H9 (cell line): ENCODE measurements around the gene TOMM5. TPM values are rescaled to one million over a fixed set of nuclear protein-coding genes. Genes with fewer than 3 reads are reported as not detected.

Source experiments
- DNase-seq: peaks from one replicate; pipeline ENCODE4 v3.0.0-alpha.2; 2017
- H2AFZ ChIP-seq: one replicate; pipeline ENCODE4 v1.6.1; 2013; ENCODE audit warnings: mild to moderate bottlenecking, low read length, control low read depth, moderate library complexity
- H2AK5ac ChIP-seq: 2 replicates; pipeline ENCODE4 v1.6.1; 2013; ENCODE audit warnings: low read length, control low read depth, mixed read lengths; ENCODE audit not compliant: insufficient read length
- H2BK120ac ChIP-seq: one replicate; pipeline ENCODE4 v1.6.1; 2013; ENCODE audit warnings: low read depth, mild to moderate bottlenecking, low read length, control low read depth, inconsistent platforms; ENCODE audit not compliant: poor library complexity, severe bottlenecking
- H2BK12ac ChIP-seq: 2 replicates; pipeline ENCODE4 v1.6.1; 2013; ENCODE audit warnings: low read length, control low read depth, mixed read lengths, low read depth; ENCODE audit not compliant: insufficient read length
- H2BK15ac ChIP-seq: 2 replicates; pipeline ENCODE4 v1.6.1; 2013; ENCODE audit warnings: low read depth, low read length, control low read depth
- H2BK20ac ChIP-seq: one replicate; pipeline ENCODE4 v1.6.1; 2013; ENCODE audit warnings: low read depth, mild to moderate bottlenecking, low read length, control low read depth, inconsistent platforms; ENCODE audit not compliant: poor library complexity, severe bottlenecking
- H2BK5ac ChIP-seq: 2 replicates; pipeline ENCODE4 v1.6.1; 2013; ENCODE audit warnings: low read length, control low read depth, mixed read lengths; ENCODE audit not compliant: insufficient read length
- H3K14ac ChIP-seq: 2 replicates; pipeline ENCODE4 v1.6.1; 2013; ENCODE audit warnings: low read length, control low read depth; ENCODE audit not compliant: insufficient read depth
- H3K18ac ChIP-seq: 2 replicates; pipeline ENCODE4 v1.6.1; 2013; ENCODE audit warnings: low read depth, mild to moderate bottlenecking, mixed read lengths, low read length, control low read depth; ENCODE audit not compliant: insufficient read length
- H3K23ac ChIP-seq: 2 replicates; pipeline ENCODE4 v1.6.1; 2013; ENCODE audit warnings: low read length, control low read depth, mixed read lengths, low read depth; ENCODE audit not compliant: insufficient read length
- H3K23me2 ChIP-seq: 2 replicates; pipeline ENCODE4 v1.6.1; 2013; ENCODE audit warnings: low read depth, mild to moderate bottlenecking, mixed read lengths, low read length, control low read depth; ENCODE audit not compliant: insufficient read length, poor library complexity, severe bottlenecking
- H3K27ac ChIP-seq: 2 replicates; pipeline ENCODE4 v1.5.1; 2013; ENCODE audit warnings: low read length, control low read depth, mixed read lengths, low read depth; ENCODE audit not compliant: insufficient read length
- H3K27me3 ChIP-seq: 2 replicates; pipeline ENCODE4 v1.6.1; 2013; ENCODE audit warnings: low read length, control low read depth, inconsistent platforms; ENCODE audit not compliant: insufficient read depth
- H3K4ac ChIP-seq: 2 replicates; pipeline ENCODE4 v1.6.1; 2013; ENCODE audit warnings: low read depth, mild to moderate bottlenecking, control low read depth, inconsistent platforms, low read length, moderate library complexity
- H3K4me1 ChIP-seq: 2 replicates; pipeline ENCODE4 v1.6.1; 2013; ENCODE audit warnings: low read length, control low read depth, inconsistent platforms; ENCODE audit not compliant: insufficient read depth
- H3K4me2 ChIP-seq: 2 replicates; pipeline ENCODE4 v1.6.1; 2013; ENCODE audit warnings: low read length, control low read depth, mixed read lengths; ENCODE audit not compliant: insufficient read length, insufficient read depth
- H3K56ac ChIP-seq: 2 replicates; pipeline ENCODE4 v1.6.1; 2013; ENCODE audit warnings: low read depth, mild to moderate bottlenecking, mixed read lengths, low read length, control low read depth; ENCODE audit not compliant: insufficient read length
- H3K79me1 ChIP-seq: 2 replicates; pipeline ENCODE4 v1.6.1; 2013; ENCODE audit warnings: low read depth, mild to moderate bottlenecking, moderate library complexity, low read length, control low read depth, inconsistent platforms; ENCODE audit not compliant: insufficient read depth, poor library complexity, severe bottlenecking
- H3K79me2 ChIP-seq: 2 replicates; pipeline ENCODE4 v1.6.1; 2013; ENCODE audit warnings: low read length, control low read depth, inconsistent platforms; ENCODE audit not compliant: insufficient read depth
- H3K9ac ChIP-seq: 2 replicates; pipeline ENCODE4 v1.6.1; 2013; ENCODE audit warnings: low read length, control low read depth, mixed read lengths; ENCODE audit not compliant: insufficient read length; ENCODE audit errors: extremely low read depth
- H3K9me3 ChIP-seq: one replicate; pipeline ENCODE4 v1.6.1; 2013; ENCODE audit warnings: low read depth, low read length, inconsistent platforms; ENCODE audit not compliant: control insufficient read depth
- H3T11ph ChIP-seq: one replicate; pipeline ENCODE4 v1.6.1; 2013; ENCODE audit warnings: mild to moderate bottlenecking, low read length, control low read depth, inconsistent platforms
- H4K20me1 ChIP-seq: one replicate; pipeline ENCODE4 v1.6.1; 2013; ENCODE audit not compliant: control insufficient read depth, insufficient read length, insufficient read depth
- H4K5ac ChIP-seq: 2 replicates; pipeline ENCODE4 v1.6.1; 2013; ENCODE audit warnings: low read depth, mild to moderate bottlenecking, mixed read lengths, low read length, control low read depth; ENCODE audit not compliant: insufficient read length
- H4K8ac ChIP-seq: replicated peaks from 2 replicates; pipeline ENCODE4 v1.6.1; 2013; ENCODE audit warnings: low read length, control low read depth, mixed read lengths, low read depth; ENCODE audit not compliant: insufficient read length
- H4K91ac ChIP-seq: 2 replicates; pipeline ENCODE4 v1.6.1; 2013; ENCODE audit warnings: low read depth, mild to moderate bottlenecking, moderate library complexity, mixed read lengths, low read length, control low read depth; ENCODE audit not compliant: insufficient read length
- H3K27ac Mint-ChIP-seq, 3 experiments: 2 replicates in 2 of 3; 3 replicates in 1 of 3; pipeline ENCODE4 v1.8.0; 2020 to 2021; ENCODE audit warnings: mixed read lengths in 3 of 3, mild to moderate bottlenecking in 1 of 3, moderate library complexity in 1 of 3
- H3K27me3 Mint-ChIP-seq: 2 replicates; pipeline ENCODE4 v1.8.0; 2021; ENCODE audit warnings: low read depth, mild to moderate bottlenecking, moderate library complexity, mixed read lengths
- H3K36me3 Mint-ChIP-seq, 3 experiments: 2 replicates in 2 of 3; 3 replicates in 1 of 3; pipeline ENCODE4 v1.8.0; 2020 to 2021; ENCODE audit warnings: low read depth in 3 of 3, mixed read lengths in 3 of 3; ENCODE audit not compliant: insufficient read depth in 1 of 3
- H3K4me1 Mint-ChIP-seq, 2 experiments: 2 replicates each; pipeline ENCODE4 v1.8.0; 2020; ENCODE audit warnings: mixed read lengths in 2 of 2
- H3K4me3 Mint-ChIP-seq, 2 experiments: 2 replicates in 1 of 2; 3 replicates in 1 of 2; pipeline ENCODE4 v1.8.0; 2020 to 2021; ENCODE audit warnings: mild to moderate bottlenecking in 2 of 2, mixed read lengths in 2 of 2, moderate library complexity in 1 of 2
- H3K9me3 Mint-ChIP-seq, 2 experiments: 2 replicates in 1 of 2; 3 replicates in 1 of 2; pipeline ENCODE4 v1.8.0; 2020; ENCODE audit warnings: mild to moderate bottlenecking in 2 of 2, mixed read lengths in 2 of 2, moderate library complexity in 1 of 2
- WGBS: extraction: QIAGEN DNeasy Blood & Tissue Kit; methylation state at CpG from one replicate; pipeline ENCODE4 v1.1.7; 2013; ENCODE audit warnings: missing lambda C conversion rate, low lambda C conversion rate, mixed read lengths; ENCODE audit not compliant: insufficient read length; ENCODE audit errors: extremely low coverage; 5-methylcytosine and 5-hydroxymethylcytosine counted together
- total RNA-seq: library from RNA; stranded (reverse); gene quantifications from 2 replicates; pipeline ENCODE4 v1.2.1, GENCODE V29; 2021
- TF ChIP-seq, protein P1 (sequence below): fragments of 200-600 bp; sonication (generic); conservative IDR thresholded peaks from 3 replicates; pipeline ENCODE4 v1.8.0; 2021; ENCODE audit warnings: antibody characterized with exemption, mild to moderate bottlenecking

TOMM5 gene
- total RNA-seq, 1 experiment from 2014 or later = 124 TPM

DNA sequence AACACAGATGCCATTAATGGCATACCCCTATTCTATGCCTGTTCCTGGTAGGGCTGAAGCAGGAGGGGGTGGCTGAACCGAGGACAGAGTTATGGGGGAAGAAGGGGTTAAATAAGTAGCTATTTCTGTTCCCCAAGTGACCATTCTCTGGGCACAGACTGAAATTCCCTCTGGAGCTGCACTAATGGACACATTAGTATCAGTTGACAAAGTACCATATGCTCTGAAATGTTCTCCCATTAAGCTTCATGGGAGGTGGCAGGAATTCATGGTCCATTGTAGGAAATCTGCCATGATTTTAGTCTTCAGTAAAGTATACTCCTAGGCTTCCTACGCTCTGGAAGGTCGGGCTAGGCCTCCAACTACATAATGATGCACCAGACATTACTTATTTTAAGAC is 47.8 kb upstream of the TOMM5 start:
- H3K27me3 Mint-ChIP-seq = peaks cover 21% of the 10 kb centered on the region
- TF ChIP-seq, protein P1, sequence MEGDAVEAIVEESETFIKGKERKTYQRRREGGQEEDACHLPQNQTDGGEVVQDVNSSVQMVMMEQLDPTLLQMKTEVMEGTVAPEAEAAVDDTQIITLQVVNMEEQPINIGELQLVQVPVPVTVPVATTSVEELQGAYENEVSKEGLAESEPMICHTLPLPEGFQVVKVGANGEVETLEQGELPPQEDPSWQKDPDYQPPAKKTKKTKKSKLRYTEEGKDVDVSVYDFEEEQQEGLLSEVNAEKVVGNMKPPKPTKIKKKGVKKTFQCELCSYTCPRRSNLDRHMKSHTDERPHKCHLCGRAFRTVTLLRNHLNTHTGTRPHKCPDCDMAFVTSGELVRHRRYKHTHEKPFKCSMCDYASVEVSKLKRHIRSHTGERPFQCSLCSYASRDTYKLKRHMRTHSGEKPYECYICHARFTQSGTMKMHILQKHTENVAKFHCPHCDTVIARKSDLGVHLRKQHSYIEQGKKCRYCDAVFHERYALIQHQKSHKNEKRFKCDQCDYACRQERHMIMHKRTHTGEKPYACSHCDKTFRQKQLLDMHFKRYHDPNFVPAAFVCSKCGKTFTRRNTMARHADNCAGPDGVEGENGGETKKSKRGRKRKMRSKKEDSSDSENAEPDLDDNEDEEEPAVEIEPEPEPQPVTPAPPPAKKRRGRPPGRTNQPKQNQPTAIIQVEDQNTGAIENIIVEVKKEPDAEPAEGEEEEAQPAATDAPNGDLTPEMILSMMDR = no peak
- WGBS = no CpG with 5 or more reads among the region's 3 CpGs
- no peak overlapping the region for H2BK5ac ChIP-seq
- H4K20me1 ChIP-seq = no peaks in the 10 kb centered on the region
- H2BK20ac ChIP-seq = no peak overlapping the region
- H3K9me3 Mint-ChIP-seq = no peaks in the 10 kb centered on the region
- H2BK120ac ChIP-seq = no peak overlapping the region
- no peak overlapping the region for H3K9ac ChIP-seq
- no peak overlapping the region for H3K4me2 ChIP-seq
- H4K91ac ChIP-seq = no peak overlapping the region
- H3K23me2 ChIP-seq = no peaks in the 10 kb centered on the region
- H2AFZ ChIP-seq = no peak overlapping the region
- no peak overlapping the region for H3K27ac Mint-ChIP-seq
- no peak overlapping the region for H4K8ac ChIP-seq
- H3K79me2 ChIP-seq = no peaks in the 10 kb centered on the region
- no peaks in the 10 kb centered on the region for H3K36me3 Mint-ChIP-seq
- no peak overlapping the region for H3K56ac ChIP-seq
- no peak overlapping the region for H3K4ac ChIP-seq
- H3K18ac ChIP-seq = no peak overlapping the region
- H3K79me1 ChIP-seq = no peaks in the 10 kb centered on the region
- H2BK12ac ChIP-seq = no peak overlapping the region
- DNase-seq = no peak
- no peak overlapping the region for H3T11ph ChIP-seq
- no peak overlapping the region for H2AK5ac ChIP-seq
- no peak overlapping the region for H2BK15ac ChIP-seq
- H3K14ac ChIP-seq = no peak overlapping the region
- no peaks in the 10 kb centered on the region for H3K27me3 ChIP-seq
- H3K27ac ChIP-seq = no peak overlapping the region
- H4K5ac ChIP-seq = no peak overlapping the region
- no peak overlapping the region for H3K23ac ChIP-seq
- H3K4me1 Mint-ChIP-seq = peaks cover 10% of the 10 kb centered on the region in 2 experiments
- no peak overlapping the region for H3K4me3 Mint-ChIP-seq
- no peaks in the 10 kb centered on the region for H3K9me3 ChIP-seq
- no peaks in the 10 kb centered on the region for H3K4me1 ChIP-seq
